ENCODE data around the gene AKAP4.

Gene AKAP4, protein sequence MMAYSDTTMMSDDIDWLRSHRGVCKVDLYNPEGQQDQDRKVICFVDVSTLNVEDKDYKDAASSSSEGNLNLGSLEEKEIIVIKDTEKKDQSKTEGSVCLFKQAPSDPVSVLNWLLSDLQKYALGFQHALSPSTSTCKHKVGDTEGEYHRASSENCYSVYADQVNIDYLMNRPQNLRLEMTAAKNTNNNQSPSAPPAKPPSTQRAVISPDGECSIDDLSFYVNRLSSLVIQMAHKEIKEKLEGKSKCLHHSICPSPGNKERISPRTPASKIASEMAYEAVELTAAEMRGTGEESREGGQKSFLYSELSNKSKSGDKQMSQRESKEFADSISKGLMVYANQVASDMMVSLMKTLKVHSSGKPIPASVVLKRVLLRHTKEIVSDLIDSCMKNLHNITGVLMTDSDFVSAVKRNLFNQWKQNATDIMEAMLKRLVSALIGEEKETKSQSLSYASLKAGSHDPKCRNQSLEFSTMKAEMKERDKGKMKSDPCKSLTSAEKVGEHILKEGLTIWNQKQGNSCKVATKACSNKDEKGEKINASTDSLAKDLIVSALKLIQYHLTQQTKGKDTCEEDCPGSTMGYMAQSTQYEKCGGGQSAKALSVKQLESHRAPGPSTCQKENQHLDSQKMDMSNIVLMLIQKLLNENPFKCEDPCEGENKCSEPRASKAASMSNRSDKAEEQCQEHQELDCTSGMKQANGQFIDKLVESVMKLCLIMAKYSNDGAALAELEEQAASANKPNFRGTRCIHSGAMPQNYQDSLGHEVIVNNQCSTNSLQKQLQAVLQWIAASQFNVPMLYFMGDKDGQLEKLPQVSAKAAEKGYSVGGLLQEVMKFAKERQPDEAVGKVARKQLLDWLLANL

DNA sequence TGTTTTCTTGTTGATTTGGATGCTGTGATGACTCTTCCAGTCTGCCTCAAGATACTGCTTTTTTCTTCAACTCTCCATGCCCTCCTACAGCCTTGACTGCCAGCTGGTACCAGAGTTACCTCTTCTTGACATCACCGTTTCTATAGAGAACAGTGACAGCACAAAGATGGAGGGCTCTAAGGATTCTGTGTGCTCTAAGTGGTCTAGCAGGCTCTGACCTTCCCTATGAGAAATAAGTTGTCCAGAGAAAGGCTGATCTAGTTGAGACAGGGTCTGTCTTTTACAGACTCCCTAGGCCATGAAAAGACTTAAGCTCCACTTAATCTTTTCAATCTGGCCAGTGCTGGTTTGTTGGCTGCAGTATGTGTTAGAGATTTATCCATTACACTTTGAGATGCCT, at the start of gene AKAP4:
TSS of gene AKAP4 (minus strand) at position 101 of the 400 bp plus-strand sequence. CDS start 118 bp downstream, outside the sequence.
- no peak for DNase-seq (ENCODE audit: low spot score)

DNA sequence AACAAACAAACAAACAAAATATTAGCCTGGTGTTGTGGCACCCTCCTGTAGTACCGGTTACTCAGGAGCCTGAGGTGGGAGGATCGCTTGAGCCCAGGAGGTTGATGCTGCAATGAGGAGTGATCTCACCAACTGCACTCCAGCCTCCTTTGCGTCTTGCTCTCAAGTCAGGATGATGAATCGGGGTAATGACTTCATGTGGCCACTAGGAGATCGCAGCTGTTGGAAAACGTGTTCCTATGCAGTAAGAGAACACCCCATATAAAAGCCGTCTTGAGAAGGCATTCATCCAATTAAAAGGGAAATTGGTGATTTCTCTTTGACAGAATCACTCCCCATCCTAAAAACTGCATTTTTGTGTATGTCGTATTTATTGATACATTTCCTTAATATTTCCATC, 10.7 kb upstream of the AKAP4 start:
- no peak for DNase-seq (ENCODE audit: low spot score)

DNA sequence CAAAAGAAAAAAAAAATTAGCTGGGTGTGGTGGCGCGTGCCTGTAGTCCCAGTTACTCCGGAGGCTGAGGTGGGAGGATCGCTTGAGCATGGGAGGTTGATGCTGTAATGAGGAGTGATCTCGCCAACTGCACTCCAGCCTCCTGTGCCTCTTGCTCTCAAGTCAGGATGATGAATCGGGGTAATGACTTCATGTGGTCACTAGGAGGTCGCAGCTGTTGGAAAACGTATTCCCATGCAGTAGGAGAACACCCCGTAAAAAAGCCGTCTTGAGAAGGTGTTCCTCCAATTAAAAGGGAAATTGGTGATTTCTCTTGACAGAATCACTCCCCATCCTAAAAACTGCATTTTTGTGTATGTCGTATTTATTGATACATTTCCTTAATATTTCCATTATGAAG, 5.9 kb upstream of the AKAP4 start:
- DNase-seq (ENCODE audit: low spot score): no peak

DNA sequence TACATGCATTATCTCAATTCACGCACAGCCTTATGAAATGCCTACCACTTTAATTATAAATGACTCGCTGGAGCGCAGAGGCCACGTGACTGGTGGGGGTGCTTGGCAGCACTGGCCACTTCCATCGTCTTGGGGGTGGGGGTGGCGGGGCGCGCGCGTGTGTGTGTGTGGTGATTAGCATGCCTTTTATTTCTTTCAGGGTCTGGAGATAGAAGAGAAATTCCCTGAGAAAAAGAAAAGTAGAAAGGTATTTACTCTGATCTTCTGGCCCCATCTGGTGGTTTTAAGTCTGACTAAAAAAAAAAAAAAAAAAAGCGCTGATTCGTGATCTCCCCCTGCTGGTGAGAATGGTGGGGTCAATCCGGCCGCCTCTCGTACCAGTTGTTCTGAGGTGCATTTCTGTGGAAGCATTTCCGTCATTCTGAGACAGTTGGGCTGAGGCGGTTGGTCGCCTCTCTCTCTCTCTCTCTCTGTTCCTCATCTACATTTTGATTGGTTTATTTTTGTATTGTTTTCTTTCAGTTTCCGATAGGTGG, 3.6 kb upstream of the AKAP4 start, which contains the start of gene CCNB3:
TSS of gene CCNB3 (plus strand) at position 402 of the 536 bp plus-strand sequence. CDS start 80,399 bp downstream, outside the sequence.
- peak; percentile 72 for DNase-seq (ENCODE audit: low spot score)

DNA sequence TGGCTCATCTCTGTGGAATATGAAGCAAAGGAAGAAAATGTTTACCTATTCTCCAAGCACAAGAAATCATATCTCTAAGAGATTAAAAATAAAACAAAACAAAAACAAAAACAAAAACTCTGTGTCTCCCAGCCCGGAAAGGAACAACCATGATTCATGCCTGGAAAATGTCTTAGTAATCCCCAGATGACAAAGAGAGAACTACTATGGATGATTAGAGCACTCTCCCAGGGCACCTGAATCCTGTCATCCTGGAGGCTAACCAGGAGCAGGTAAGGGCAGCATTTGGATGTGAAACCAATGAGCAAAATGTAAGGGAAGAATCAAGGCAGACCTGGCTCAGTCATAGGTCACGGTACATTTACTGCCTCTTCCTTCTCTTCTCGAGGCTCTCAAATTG, 1.7 kb upstream of the AKAP4 start:
- DNase-seq (ENCODE audit: low spot score): no peak

DNA sequence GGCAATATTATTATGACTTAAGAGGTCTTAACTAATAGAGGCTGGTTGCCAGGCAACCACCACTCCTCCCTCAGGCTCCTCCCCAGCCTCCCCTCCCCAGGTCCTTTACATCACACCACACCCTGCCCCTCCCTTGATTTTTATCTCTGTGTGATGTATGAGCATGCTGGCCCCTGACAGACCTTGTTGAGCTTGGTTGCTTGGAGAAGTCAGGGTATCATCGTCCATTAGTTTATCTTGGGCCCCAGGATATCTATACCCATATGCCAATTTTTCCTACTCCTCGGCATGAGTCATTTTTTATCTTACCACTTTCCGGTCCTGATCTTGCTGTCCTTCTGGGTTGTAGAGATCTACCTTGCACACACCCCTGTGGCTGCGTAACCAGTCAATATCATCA, 2.5 kb downstream of the AKAP4 start:
- no peak for DNase-seq (ENCODE audit: low spot score)

DNA sequence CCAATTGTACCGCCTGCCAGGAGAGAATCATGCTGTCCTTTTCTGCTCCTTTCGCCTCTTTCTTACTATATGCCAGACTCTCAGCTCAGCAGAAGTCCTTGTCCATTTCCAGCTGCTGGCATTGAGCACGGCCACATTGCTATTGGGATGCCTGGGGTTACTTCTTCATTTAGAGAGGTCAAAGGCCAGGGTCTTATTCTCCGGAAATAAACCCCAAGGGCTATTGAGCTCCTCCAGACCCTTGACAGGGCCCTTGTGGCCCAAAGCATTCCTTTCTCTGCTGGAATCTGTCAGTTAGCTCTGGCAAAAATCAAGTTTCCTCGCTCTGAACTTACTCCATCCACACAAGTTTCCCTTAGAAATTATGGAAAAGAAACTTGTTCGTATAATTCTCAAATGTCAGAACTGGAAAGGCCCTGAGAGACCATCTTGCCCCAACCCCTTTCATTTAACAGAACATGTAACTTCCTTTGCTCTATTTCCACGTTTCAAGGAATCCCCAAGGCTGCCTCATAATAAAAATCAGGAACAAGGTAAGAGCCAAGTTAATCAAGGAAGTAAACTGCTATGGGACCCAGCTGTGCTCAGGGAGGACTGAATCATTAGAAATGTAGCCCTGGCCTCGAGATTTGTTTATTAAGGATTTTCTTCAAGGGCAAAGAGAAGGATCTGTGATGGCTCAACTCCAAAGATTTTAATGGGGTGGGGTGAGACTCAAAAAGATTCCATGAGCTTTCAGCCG, 11.8 kb downstream of the AKAP4 start:
- DNase-seq (ENCODE audit: low spot score): no peak

DNA sequence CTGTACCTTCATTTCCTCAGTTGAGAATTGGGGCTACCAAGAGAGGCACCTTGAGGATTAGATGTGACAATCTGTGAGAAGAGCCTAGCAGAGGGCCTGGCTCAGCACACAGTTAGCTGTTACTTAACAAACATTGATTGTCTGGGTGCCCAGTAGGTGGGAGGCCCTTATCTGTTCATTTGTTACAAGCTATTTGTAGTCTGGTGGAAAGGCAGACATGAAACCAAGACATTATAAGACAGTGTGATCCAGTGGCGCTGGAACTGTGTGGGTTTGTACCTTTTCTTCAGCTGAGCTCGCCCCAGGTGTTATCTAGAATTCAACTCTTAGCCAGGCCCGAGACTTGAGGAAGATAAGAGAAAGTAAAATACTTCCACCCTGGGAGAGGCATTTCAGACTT, 16.9 kb downstream of the AKAP4 start:
- DNase-seq (ENCODE audit: low spot score): no peak

DNA sequence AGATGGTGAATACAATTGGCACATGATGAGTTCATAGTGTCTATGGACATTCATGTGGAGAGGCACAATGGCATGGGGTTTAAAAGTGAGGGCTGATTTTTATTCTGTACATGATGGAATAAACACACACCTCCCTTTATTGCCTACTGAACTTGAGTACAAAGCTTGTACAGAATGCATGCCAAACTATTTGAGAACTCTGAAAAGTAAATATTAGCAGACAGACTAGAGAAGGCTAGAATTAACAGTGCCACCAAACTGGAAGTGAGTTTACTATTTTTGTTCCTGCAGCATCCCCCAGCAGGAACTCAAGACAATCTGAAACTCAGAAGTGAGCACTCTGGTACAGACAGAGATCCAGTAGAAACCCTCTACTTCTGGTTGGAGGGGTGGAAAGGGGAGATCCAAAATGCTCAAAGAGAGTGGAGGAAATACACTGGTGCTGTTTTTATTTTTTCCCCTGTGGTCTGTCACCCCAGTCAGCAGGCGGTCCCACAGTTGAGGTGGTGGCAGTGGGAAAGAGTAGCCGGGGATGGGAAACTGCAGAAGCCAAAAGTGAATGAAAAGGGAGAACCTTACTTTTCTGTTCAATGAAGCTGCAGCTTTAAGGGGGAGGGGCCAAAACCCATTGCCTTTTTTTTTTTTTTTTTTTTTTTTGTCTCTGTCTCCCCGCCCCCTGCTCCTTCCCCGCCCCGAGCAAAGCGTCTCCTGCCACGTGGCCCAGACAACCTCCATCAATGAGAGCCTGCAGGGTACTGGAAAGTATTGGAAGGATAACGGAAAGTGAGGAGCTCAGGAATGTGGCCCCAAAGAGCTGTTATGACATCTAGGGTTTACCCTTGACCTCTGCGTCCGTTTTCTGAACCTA, 20.5 kb downstream of the AKAP4 start:
- no peak for DNase-seq (ENCODE audit: low spot score)

DNA sequence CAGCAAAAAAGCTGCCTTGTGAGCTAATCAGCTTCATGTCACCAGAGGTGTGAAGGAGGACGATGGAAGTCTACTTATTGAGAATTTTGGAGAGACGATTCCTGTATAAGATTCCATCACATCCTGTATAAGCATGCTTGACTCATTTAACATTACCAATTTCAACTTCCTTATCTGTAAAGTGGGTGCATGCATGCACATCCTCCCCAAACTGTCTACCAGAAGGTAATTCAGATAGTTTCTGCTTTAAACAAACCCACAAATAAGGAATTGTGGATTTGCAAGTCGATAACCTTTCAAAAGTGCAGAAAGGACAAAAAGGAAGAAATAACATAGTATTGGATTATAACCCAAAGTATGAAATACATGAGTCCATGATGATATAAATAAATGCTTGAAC, 31.1 kb downstream of the AKAP4 start:
- DNase-seq (ENCODE audit: low spot score): no peak

DNA sequence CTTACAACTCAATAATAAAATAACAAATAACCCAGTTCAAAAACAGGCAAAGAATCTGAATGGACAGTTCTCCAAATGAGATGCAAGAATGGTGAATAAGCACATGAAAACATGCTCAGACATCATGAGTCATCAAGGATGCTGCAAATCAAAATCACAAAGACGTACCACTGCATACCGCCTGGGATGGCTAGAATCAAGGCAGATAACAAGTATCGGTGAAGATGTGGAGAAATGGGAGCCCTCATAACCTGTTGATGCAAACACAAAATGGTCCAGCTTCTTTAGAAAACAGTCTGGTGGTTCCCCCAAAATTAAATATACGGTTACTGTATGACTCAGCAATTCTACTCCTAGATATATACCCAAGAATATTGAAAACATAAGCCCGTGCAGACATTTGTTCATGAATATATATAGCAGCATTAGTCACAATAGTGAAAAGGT, 32.5 kb downstream of the AKAP4 start:
- DNase-seq (ENCODE audit: low spot score): no peak

DNA sequence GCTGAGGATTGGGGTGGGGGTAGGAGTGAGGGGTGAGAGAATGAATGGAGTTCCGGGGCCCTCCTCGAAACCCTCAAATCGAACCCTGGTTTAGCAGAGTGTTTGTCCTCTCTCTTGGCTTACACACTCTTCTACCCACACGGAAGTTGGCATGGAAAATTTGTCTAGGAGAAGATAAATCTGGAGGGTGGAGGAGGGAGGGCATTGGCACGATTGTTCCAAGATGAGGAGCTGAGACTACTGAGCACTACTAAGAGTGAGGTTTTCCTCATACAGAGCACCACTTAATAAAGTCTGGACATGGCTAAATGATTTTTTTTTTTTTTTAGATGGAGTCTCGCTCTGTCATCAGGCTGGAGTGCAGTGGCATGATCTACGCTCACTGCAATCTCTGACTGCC, 33.4 kb downstream of the AKAP4 start:
- no peak for DNase-seq (ENCODE audit: low spot score)

DNA sequence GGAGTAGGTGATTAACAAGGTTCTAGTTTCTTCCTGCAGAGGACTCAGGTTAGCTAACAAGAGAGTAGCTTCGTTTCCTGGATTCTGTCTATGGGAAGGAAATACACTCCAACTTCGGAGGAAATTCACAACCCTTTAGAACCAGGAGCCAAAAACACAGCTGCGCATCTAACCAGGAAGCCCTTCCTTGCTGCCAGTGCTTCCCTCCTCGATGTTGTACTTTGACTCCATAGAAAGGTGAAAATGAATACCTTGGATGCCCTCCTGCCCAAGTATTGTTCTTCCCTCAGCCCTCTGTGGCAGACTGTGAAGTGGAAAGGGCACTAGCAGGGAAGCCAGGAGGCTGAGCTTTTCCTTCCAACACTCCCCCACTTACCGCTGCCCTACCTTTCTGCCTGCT, 35.1 kb downstream of the AKAP4 start:
- DNase-seq (ENCODE audit: low spot score): no peak

DNA sequence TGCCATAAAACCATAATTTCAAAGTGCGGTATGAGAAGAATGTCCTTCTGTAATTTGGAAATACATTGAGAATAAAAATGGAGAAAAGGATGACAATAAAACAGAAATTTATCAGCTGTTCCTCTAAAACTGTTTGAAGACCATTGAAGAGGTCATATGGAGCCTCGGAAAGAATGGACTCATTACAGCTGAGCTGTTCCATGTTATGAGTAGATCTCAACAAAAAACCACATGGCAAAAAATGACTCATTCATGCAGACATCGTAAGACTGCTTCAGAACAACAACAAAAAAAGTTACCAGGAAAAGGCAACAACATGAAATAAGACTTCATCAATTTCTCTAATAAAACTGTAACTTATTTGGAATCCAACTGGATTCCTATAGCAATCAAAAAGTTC, 39.7 kb downstream of the AKAP4 start:
- no peak for DNase-seq (ENCODE audit: low spot score)

DNA sequence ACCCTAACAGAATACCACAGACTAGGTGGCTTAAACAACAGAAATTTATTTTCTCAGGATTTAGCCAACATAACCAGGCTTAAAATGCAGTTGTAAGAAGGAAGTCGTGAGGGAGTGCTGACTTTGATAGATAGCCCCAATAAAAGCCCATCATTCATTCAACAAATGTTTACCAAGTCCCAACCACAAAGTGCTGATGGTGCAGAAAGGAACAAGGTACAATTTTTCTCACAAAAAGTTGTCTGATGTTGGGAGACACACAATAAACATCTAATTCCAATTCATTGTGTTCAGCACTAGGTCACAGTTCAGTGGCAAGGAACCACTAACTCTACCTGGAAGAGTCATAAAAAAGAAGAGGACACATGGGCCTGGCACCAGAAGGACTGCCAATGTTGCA, 42.2 kb downstream of the AKAP4 start:
- no peak for DNase-seq (ENCODE audit: low spot score)

DNA sequence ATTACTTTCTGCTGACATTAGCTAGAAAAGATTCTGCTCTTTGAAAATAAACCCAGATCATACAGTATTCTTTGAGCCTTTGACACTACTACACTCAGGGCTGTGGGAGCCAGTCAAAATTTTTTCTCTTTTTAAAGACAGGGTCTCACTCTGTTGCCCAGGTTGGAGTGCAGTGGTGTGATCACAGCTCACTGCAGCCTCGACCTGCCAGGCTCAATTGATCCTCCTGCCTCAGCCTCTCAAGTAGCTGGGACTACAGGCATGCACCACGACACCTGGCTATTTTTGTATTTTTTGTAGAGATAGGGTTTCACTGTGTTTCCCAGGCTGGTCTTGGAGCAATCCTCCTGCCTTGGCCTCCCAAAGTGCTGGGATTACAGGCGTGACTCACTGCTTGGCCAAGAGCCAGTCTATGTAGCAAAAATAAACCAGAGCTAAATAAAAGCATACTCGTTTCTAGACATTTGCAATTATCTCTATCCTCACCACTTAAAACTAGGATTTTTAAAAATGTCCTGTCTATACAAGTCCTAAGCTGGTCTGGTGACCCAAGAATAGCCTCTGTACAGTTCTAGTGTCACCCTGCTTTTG, 43.2 kb downstream of the AKAP4 start:
- DNase-seq (ENCODE audit: low spot score): no peak

DNA sequence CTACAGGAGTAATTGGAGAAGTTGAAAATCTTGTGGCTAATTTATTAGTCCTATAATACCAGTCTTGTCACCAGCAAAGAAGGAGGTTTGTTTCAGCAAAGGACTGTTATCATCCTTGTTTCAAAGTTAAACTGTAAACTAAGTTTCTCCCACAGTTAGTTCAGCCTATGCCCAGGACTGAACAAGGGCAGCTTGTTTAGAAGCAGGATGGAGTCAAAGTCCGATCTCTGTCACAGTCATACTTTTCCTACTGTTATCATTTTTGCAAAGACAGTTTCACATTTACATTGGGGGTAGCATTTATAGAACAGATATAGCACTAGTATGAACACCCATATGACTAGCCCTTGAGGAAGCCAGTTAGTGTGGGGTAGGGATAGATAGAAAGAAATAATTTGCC, 46.4 kb downstream of the AKAP4 start:
- DNase-seq (ENCODE audit: low spot score): no peak

DNA sequence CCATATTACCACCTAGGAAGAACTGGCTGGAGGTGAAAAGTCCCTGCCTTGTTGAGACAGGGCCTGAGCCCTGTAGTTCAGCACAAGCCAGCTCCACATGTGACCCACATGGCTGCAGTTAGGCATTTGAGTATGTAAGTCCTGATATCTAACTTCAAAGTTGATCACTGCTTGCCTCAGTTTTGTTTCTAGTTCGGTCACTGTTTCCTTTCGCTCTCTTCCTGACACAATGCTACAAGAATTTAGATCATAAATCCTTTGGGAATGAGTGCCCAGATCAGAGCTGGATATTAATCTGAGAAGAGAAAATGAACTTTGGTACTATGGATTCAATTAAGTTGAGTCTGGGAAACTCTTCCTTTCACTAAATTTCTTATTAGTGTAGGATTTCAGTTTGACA, 48.4 kb downstream of the AKAP4 start:
- DNase-seq (ENCODE audit: low spot score): no peak

DNA sequence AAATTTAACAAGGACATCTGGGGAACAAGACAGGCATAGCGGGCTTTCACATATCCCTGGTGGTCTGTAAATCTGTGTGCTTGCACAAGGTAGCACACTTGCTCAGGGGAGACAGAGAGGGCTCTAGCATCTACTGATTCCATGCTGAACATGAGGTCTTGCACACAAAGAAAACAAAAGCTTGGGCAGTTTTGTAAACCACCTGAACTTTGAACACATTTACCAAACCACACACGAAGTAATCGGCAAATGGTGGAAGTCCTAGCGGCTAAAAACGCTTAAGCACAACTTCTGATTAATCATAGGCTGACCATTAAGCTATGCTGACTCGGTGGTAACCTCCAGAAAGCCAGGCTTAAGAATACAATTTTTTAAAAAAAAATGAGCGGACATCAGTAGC, 52.8 kb downstream of the AKAP4 start:
- DNase-seq (ENCODE audit: low spot score): no peak

Data from cerebellar cortex (tissue), 1 donor.